ENCODE measurements around the gene C4A.
"Not testable (repeated sequence)": the region's sequence is repeated elsewhere in the genome, so short reads cannot be mapped to it uniquely, and the experiment has no call there.

The C4A gene

DNA sequence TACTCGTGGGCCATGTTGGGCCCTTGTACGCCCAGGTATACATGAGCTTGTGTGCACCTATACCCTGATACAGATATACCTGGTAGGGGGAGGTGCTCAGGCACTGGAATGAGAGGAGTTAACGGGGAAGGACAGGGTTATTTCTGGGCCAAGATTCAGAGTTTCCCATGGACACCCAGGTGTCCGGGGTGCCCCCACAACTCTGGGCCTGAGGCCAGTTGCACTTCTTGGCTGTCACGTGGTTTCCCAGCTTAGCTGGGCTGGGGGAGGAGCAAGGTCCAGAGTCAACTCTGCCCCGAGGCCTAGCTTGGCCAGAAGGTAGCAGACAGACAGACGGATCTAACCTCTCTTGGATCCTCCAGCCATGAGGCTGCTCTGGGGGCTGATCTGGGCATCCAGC lies at the start of gene C4A:
TSS of gene C4A (plus strand) at position 314 of the 400 bp plus-strand sequence. CDS start at position 365, 51 bp downstream.
- DNase-seq (ENCODE audit: low read depth); H3K4me3 ChIP-seq (ENCODE audit: control insufficient read depth, low read depth, low read length): not testable (repeated sequence)

DNA sequence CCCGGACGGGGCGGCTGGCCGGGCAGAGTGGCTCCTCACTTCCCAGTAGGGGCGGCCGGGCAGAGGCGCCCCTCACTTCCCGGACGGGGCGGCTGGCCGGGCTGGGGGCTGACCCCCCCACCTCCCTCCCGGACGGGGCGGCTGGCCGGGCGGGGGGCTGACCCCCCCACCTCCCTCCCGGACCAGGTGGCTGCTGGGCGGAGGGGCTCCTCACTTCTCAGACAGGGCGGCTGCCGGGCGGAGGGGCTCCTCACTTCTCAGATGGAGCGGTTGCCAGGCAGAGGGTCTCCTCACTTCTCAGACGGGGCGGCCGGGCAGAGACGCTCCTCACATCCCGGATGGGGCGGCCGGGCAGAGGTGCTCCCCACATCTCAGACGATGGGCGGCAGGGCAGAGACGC lies 49.7 kb upstream of the C4A start:
- H3K4me3 ChIP-seq (ENCODE audit: control insufficient read depth, low read depth, low read length); DNase-seq (ENCODE audit: low read depth): not testable (repeated sequence)

DNA sequence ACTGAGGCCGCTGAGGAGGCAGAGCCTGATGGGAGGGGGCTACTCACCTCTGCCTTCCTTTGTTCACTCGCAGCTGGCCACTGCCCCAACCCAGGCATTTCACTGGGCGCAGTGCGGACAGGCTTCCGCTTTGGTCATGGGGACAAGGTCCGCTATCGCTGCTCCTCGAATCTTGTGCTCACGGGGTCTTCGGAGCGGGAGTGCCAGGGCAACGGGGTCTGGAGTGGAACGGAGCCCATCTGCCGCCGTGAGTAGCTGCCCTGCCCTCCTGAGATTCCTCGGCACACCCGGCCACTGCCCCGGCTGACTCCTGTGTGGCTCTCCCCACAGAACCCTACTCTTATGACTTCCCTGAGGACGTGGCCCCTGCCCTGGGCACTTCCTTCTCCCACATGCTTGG lies 48.3 kb upstream of the C4A start:
- TF ChIP-seq, protein P1, sequence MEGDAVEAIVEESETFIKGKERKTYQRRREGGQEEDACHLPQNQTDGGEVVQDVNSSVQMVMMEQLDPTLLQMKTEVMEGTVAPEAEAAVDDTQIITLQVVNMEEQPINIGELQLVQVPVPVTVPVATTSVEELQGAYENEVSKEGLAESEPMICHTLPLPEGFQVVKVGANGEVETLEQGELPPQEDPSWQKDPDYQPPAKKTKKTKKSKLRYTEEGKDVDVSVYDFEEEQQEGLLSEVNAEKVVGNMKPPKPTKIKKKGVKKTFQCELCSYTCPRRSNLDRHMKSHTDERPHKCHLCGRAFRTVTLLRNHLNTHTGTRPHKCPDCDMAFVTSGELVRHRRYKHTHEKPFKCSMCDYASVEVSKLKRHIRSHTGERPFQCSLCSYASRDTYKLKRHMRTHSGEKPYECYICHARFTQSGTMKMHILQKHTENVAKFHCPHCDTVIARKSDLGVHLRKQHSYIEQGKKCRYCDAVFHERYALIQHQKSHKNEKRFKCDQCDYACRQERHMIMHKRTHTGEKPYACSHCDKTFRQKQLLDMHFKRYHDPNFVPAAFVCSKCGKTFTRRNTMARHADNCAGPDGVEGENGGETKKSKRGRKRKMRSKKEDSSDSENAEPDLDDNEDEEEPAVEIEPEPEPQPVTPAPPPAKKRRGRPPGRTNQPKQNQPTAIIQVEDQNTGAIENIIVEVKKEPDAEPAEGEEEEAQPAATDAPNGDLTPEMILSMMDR (conservative IDR thresholded peaks at IDR 0.05; ENCODE audit: control insufficient read depth, insufficient read depth, low read depth, low read length), result no peak
- no peak overlapping the region for H3K4me3 ChIP-seq (ENCODE audit: control insufficient read depth, low read depth, low read length)
- DNase-seq (ENCODE audit: low read depth), result no peak

DNA sequence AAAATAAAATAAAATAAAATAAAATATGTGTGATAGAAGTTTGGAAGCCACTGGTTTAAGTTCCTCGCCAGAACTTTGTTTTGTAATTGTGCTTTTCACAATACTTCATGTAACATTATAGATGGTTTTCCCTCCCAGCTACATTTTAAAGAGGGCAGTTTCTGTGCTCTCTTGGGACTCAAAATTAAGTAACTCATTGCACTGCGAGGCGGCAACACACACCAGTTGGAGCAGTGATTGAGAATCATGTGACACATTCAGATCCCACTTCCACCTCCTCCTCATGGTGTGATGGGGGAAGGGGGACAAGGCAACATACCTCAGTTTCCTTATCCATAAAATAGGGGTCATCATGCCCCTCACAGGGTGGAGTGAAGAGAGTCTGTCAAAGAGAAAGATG lies 46.8 kb upstream of the C4A start:
- H3K4me3 ChIP-seq (ENCODE audit: control insufficient read depth, low read depth, low read length), result no peak overlapping the region
- TF ChIP-seq, protein P1 (conservative IDR thresholded peaks at IDR 0.05; ENCODE audit: control insufficient read depth, insufficient read depth, low read depth, low read length), result no peak
- no peak for DNase-seq (ENCODE audit: low read depth)

DNA sequence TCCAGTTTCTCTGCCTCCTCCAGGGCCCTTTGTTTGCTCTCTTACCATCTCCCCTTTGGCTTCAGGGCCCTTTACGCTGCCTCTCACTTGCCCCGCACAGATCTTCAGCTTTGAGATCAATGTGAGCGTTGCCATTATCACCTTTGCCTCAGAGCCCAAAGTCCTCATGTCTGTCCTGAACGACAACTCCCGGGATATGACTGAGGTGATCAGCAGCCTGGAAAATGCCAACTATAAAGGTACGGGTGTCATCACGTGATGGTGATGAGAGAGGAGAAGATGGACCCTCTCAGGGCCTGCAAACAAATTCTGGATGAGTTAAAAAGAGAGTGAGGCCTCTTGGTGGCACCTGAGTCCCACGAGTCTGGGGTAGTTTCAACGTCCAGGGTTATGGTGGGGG lies 46.0 kb upstream of the C4A start:
- no peak overlapping the region for H3K4me3 ChIP-seq (ENCODE audit: control insufficient read depth, low read depth, low read length)
- DNase-seq (ENCODE audit: low read depth), result no peak
- TF ChIP-seq, protein P1 (conservative IDR thresholded peaks at IDR 0.05; ENCODE audit: control insufficient read depth, insufficient read depth, low read depth, low read length), result no peak

DNA sequence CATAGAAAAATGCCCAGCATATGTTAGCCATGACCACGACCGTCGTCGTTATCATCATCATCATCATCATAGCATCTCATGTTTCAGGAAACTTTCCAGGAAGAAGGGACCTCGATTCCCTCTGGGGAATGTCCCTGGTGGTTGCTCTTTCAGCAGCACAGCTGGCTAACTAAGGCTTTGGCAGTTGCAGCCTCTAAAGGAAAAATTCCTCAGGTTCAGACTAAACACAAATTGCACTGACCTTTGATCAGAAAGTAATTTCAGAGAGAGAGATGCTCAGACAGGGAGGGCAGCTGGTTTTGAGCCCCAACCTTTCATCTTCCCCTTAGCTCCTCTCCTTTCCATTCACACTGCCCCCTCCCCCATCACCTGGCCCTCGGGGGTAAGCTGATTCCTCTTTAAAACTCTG lies 41.6 kb upstream of the C4A start:
- DNase-seq (ENCODE audit: low read depth), result peak; percentile 34
- TF ChIP-seq, protein P1 (conservative IDR thresholded peaks at IDR 0.05; ENCODE audit: control insufficient read depth, insufficient read depth, low read depth, low read length), result no peak

DNA sequence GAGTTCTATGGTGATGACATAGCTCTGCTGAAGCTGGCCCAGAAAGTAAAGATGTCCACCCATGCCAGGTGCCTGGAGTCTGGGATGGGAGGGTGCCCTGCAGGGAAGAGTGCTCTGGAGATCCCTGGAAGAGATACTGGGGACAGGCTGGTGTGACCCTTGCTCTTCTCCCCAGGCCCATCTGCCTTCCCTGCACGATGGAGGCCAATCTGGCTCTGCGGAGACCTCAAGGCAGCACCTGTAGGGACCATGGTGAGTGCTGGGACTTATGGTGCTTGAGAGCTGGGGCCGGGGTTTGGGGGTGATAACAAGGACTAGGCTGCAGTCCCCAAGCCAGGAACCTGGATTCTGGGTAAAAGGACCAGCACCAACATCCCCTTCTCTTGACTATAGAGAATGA lies 38.1 kb upstream of the C4A start:
- TF ChIP-seq, protein P1 (conservative IDR thresholded peaks at IDR 0.05; ENCODE audit: control insufficient read depth, insufficient read depth, low read depth, low read length), result no peak
- H3K4me3 ChIP-seq (ENCODE audit: control insufficient read depth, low read depth, low read length), result no peak overlapping the region
- DNase-seq (ENCODE audit: low read depth), result no peak

More for the DNA sequence above, 41.6 kb upstream of the C4A start:
- H3K4me3 ChIP-seq (ENCODE audit: control insufficient read depth, low read depth, low read length), result no peak overlapping the region

DNA sequence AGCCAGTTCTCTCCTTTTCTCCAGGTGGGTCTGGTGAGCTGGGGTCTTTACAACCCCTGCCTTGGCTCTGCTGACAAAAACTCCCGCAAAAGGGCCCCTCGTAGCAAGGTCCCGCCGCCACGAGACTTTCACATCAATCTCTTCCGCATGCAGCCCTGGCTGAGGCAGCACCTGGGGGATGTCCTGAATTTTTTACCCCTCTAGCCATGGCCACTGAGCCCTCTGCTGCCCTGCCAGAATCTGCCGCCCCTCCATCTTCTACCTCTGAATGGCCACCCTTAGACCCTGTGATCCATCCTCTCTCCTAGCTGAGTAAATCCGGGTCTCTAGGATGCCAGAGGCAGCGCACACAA lies 36.7 kb upstream of the C4A start:
- no peak for DNase-seq (ENCODE audit: low read depth)
- H3K4me3 ChIP-seq (ENCODE audit: control insufficient read depth, low read depth, low read length), result peak overlapping the region; percentile 36
- TF ChIP-seq, protein P1 (conservative IDR thresholded peaks at IDR 0.05; ENCODE audit: control insufficient read depth, insufficient read depth, low read depth, low read length), result no peak

All from fibroblast of mammary gland (primary cell).